HG03565 (cell line): Measurements from ENCODE around the gene B3GALT4.
A peak's percentile ranks its signal among the peaks of the same experiment; 100 is the strongest.

Experiments
- ATAC-seq: cut with Tn5 transposase; IDR thresholded peaks from one replicate; pipeline ENCODE4 v1.9.1; 2021; ENCODE audit warnings: mild to moderate bottlenecking, moderate library complexity; ENCODE audit not compliant: unreplicated experiment

B3GALT4 gene

DNA sequence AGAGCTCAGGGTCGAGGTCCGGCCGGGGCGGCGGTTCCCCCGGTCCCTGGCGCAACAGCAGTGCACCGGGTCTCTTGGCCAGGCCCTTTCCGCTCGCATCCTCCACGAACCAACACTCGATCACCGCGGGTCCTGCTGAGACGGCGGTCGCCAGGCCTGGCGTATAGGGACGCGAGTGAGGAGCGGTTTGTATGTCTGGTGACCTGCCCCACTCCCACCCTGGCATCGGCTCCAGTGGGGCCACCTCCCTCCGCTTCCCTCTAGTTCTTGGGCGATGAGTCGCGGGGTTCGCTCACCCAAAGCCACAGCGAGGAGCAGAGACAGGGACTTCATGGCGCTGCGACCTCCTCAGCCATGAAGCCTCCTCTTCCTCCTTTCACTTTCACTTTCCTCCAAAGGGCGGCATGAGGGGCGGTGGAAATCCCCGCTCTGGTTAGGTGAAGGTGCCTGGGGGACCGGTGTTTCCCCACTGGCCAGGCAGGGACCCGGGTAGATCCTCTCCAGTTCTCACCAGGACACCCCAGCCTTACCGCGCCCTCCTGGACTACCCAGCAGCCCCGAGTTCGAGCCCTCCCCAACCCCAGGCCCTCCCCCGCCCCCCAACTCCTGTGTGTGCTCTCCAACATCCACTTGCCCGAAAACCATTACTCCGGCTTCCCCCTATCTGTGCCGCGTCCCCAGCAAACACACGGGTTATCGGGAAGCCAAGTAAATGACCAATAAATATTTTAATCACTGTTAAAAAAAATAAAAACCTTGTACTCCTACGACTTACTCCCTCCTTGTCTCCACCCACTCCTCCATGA, 37.0 kb downstream of the B3GALT4 start, which contains the start of gene TAPBP:
Gene TAPBP (minus strand): TSS at position 370 of the 806 bp plus-strand sequence. CDS start 37 bp downstream, at position 333.
- ATAC-seq, result peak; percentile 35

DNA sequence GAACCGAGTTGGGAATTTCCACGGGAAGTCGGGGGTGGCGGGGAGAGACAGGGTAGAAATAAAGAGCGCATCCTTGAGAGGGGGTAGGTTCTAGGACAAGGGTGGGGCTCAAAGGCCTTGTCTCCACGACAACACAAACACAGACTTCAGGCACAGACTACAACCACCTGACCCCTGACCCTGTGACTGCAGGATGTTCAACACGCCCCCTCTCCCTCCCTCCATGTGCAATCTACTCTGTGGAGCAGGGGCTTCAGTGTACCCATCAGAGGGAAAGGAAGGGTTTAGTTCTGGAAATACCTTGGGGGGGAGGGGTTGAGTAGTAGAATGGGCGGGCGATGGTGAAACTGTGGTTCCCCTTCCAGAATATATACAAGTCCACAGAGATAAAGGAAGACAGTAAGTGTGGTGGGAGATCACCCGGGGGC, 37.6 kb downstream of the B3GALT4 start:
- ATAC-seq, result no peak

DNA sequence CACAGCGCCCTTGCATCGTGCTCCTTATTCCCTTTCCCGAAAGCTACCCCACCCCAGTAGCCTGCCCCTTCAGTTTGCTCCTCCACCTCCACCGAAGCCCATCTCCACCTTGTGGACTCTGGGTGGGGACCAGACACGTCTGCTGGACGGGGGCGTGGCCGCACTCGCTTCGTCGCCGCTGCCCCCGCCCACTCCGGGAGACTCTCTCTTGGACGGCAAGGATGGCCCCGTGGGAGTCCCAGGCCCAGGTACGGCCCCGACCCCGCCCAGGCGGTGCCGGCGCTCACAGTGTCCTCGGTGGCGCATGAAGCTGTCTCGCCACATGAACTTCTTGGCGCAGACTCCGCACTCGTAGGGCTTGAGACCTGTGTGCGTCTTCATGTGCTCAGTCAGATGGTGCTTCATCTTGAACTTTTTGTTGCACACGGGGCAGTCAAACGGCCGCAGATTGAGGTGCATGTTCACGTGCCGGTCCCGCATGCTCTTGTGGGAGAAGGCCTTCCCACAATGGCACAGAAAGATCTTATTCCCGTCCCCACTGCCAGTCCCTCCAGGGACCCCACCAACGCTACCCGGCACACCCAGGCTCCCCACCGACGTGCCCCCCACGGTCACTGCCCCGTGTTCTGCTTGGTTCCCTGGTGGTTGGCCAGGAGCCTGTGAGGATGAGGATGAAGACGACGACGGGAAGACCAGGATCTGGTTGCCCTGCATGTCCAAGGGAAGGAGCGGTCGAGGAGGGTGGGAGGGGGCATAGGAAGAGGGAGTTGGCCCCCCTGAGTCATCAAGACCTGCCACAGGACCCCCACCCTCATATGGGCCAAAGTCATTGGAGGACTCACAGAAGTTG, 38.2 kb downstream of the B3GALT4 start:
- no peak for ATAC-seq

DNA sequence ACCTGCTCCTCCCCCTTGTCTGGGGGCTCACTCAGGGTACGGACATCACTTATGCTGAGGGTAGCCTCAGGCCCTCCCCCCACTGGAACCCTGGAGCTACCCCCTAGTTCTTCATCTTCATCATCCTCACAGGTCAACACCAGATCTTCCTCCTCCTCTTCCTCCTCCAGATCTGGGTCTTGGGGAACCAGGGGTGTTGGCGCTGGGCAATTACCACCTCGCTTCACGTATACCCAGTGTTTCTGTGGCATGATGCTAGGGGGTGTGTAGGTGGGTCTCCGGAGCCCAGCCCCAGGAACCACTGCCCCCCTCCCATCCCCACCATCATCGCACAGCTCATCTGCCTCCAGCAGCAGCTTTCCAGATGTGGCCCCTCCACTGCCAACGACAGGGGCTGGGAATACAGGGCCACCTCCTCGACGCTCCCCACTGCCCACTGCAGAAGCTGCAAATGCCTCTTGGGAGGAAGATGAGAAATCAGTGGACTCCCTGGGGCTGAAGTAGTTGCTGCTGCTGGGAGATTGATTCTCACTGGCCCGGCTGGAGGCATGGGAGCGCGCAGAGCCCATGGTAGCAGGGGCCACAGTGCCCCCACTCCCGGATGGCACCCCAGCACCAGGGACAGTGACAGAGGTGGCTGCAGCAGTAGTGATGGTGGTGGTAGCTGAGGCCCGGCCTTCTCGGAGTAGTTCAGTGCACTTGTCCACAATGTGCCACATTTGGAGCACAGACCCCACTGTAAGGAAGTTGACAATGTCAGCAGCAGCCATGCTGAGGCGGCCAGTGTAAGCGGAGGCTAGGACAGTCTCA, 39.1 kb downstream of the B3GALT4 start:
- ATAC-seq, result no peak

DNA sequence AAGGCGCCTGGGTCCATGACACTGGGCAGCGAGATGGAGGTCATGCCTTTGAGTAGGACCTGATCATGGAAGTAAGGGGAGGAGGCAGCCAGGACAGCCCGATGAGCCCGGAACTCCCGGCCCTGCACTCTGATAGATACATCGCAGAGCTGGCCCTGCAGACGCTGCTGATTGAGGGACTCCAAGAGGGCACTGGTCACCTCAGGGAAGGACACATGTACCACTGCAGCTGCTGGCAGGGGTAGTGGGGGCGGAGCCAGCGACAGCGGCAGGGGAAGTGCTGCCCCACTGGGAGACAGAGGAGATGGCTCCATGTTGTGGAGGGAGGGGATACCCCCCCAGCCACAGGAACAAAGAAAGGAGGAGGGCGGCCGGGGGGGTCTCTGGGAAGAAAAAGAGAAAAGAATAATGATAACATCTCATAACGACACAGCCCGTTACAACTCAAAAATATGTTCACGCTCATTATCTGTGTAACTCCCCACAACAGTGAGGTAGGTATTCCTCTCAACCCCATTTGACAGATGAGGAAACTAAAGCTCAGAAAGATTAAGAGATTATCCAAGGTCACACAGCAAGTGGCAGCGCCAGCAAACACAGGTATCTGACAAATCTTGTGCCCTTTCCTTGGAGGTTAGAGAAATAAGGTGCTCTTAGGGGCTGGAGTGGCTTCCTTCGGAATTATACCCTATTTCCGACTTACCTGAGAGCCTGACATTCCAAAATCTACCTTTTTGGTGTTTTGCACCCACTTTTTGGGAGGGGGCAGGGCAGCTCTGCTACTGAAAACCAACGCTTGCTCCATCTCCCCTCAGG, 39.9 kb downstream of the B3GALT4 start:
- ATAC-seq, result no peak

DNA sequence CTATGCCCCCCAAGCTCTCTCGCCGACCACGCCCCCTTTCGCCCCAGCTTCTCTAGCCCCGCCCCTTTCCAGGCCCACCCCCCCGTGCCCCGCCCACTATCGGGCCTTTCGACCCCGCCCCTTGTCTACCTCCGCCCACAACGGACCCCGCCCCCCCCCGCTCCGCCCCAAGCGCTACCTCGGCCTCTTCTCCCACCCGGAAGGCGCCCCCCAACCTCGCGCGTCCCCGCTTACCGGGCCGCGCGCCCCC, 40.4 kb downstream of the B3GALT4 start:
- ATAC-seq, result no peak

DNA sequence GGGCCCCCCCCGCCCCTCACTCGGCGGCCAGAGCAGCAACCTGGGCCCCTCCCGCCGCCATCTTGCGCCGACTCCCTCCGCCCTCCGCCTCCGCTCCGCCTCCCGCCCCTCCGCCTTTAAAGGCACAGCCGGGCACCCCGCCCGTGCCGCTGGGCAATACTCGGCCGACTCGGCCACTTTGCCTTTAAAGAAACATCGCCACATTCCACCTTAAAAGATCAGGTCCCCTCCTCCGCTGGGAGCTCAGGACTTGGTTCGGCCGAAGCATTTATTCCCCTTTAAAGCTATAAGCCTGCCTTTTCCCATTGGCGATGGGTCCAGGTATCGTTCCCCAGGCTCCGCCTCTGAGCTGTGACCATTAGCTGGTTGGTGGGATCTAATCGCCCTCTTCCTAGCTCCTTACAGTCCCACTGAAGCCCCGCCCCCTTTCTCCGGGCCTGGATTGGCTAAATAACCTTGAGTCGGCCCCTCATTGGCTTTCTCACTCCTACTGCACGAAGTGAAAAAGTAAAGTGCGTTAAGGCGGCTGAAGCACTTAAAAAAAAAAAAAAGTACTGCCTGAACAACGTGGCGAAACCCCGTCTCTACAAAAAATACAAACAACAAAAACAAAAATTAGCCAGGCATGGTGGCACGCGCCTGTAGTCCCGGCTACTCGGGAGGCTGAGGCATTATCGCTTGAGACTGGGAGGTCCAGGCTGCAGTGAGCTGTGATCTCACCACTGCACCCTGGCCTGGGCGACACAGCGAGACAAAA, 40.9 kb downstream of the B3GALT4 start, which contains the start of gene ZBTB22:
Gene ZBTB22 (minus strand): TSS at position 76 of the 757 bp plus-strand sequence. CDS start 828 bp downstream, outside the sequence.
- ATAC-seq, result peak; percentile 31

DNA sequence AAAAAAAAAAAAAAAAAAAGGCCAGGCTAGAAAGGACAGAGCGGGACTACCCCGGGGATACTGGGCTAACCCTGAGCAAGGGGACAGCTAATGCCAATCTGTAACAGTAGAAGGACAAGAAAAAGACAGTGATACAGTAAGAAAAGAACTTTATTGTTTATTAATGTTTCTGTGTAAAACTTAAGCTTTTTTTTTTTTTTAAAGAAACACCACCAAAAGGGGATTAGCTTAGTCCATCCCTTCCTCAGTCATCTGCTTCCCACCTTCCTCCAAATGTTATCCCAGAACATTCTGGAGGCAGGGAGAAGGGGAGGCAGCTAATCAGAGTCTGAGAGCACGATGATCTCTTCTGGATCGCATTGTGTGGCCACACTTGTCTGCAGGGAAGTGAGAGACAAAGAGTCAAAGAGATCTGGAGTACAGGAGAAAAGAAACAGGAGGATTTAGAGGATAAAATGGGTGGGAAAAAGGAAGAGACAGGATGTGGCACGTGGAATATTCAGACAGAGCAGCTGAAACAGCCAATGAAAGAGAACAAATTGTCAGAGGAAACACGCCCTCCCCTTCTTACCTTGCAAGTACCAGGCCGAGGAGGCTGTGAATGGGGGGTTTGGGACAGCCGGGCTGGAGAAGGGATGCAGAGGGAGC, 41.6 kb downstream of the B3GALT4 start:
- ATAC-seq, result no peak

DNA sequence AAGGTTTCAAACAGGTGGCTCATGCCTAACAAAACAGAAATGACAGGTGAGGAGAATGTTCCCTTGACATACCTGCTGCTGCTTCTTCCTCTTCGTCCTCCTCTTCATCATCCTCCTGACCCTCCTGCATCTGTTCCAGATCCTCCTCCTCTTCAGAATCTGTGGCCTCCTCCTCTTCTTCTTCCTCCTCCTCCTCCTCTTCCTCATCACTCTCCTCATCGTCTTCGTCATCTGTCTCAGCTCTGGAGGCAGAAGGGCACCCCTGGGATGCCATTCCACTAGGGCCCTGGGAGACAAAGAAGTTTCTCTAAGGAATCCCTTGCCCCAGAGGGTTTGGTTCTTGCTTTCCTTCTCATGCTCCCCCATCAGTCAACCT, 43.0 kb downstream of the B3GALT4 start:
- no peak for ATAC-seq

DNA sequence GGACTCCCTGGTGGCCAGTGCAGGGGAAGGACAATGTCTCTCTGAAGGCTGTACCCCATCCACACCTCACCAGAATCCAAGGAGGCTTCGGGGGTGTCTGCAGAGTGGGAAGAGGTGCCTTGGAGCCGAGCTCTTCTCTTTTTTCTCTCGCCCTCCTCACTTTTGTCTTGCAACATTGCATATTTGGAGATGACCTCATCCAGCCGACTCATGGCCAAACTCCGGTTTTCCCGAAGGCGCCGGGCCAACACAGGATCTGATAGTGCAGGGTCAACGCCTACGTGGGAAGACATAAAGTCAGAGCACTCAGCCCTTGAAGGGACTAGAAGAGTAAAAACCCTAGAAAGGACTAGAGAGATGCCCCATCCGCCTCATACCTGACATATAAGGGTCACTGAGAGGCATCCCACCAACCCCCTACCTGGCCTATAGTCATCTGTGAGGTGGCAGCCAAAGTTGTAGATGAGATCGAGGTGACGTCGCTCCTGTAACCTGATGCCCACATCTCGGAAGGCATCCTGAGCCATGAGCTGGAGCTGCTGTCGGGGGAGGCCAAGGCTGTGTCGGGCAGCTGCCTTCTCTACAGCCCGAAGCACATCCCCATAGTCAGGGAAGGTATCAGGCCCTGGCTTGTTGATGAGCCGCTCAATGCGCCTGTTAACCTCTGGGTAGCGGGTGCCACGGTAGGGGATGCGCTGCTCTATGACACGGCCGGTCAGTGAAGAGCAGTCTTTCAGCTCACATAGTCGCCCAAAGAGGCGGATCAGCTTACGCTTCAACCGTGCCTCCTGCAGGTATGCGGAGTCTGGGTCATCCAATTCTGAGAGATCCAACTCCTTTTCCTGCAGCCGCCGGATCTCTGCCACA, 43.6 kb downstream of the B3GALT4 start:
- no peak for ATAC-seq

DNA sequence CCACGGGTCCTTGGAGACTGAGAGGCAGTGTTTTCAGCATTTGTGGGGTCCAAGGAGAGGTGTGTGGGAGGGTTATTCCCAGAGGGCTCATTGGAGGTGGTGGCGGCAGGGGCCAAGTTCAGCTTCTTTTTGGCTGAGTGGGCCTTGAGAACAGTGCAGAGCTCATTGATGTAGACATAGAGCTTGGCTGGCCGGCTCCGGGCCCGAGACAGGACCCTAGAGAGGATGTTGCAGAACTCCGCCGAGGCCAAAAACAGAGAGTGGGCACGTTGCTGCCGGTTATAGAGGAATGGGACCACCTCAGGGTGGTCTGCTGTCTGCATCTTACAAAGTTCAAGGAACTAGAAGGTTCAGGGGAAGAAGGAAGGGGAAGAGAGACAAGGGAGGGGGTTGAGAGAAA, 44.3 kb downstream of the B3GALT4 start:
- ATAC-seq, result no peak

DNA sequence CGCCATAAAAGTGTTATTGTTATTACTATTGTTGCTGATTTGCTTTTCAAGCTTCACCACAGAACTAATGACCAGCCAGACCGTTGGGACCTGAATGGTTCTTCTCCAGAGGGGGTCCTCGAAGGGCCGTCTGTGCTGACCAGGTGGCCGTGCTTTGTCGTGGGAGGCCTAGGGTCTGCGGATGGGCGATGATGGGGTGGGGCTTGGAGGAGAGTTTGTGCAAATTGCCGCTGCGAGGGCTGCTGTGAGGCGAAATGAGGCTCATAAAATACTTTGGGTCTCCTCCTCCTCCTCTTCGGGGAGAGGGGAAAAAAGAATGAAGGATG, 46.7 kb downstream of the B3GALT4 start:
- no peak for ATAC-seq

DNA sequence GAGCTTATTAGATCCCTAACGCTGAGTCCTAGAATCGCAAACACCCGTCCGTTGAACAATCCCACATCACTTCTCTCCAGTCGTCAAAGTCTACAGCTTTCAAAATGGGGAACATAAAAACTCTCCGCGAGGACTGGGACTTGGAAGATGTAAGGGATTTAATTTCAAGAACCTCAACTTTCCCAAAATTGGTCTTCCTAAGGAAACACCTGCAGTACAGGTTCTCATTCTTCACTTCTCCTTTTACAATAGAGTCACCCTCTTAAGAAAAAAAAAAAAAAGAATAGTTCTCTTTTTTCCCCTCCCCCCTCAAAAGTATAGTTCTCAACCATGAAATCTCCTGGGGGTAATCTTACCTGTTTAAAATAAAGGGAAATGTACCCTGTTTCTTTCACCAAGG, 47.2 kb downstream of the B3GALT4 start:
- ATAC-seq, result no peak
